ENCODE data around the gene ARTN.
A peak's percentile ranks its signal among the peaks of the same experiment; 100 is the strongest.

The ARTN gene

DNA sequence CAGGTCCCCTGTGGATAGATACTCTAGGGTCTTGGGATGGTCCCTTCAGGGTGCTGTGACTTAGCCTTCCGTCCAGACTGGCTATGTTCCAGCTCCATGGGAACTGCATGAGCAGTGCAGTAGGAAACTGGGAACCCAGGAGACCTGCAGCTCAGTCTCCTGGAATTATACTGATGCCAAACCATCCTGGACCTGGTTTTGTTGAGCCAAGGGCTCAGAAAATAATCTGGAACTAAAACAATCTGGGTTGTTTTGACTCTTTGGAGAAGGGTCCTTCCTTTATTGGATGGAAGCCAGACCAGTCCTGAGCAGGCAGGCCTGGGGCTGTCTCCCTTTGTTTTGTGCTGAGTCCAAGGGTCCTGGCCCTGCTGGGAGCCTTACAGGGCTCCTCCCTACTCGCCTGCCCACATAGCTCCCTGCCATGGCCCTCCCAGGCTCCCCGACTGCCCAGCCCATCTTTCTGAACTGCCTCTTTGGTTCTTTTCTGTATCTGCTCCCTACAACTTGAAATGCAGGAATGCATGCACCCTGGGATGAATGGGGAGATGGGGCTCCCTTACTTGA lies 14.4 kb downstream of the ARTN start:
- DNase-seq: no peak

DNA sequence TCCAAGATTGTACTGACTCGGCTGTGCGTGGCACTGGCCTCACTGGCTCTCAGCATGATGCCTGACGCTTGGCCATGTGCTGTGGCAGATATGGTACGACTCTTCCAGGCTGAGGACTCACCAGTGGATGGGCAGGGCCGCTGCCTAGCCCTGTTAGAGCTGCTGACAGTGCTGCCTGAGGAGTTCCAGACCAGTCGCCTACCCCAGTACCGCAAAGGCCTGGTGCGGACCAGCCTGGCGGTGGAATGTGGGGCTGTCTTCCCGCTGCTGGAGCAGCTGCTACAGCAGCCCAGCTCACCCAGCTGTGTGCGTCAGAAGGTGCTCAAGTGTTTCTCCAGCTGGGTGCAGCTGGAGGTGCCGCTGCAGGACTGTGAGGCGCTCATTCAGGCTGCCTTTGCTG lies 16.1 kb downstream of the ARTN start:
- no peak for DNase-seq

DNA sequence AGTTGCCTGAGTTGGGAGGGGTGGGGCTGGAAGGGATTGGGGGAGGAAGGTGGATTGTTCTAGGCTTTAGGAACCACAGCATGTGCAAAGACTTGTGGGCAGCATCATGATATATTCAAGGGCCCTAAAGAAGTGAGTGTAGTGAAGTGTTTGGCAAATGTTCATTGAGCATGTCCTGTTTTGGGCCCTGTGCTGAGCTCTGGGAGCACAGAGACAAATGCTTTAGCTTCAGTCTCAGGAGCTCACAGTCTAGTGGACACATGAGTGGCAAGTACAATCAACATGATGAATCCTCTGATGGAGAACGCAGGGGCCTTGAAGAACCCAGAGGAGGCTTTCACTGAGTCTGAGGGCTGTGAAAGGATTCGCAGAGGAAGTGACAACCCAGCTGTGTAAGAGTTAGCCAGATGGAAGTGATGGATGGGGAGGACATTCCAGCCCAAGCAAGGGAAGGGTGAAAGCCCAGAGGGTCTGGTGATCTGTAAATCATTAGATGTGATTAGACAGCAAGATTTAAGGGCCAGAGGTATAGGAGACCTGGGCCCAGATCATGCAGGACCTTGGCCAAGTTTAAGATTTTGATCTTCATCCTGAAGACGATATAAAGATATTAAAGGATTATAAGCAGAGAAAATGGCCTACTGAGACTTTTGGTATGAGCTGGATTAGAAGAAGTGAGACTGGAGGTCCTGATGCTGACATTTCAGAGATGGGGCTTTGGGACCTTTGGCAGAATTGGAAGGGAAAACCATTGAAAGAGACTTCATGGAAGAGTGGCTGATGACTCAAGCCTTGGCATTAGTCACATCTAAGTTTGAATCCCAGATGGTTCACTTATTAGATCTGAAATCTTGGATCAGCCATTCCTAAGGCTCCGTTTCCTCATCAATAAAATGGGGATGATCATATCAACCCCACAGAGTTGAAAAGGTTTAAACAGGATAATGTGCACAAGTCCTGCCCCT lies 17.7 kb downstream of the ARTN start:
- no peak for DNase-seq

DNA sequence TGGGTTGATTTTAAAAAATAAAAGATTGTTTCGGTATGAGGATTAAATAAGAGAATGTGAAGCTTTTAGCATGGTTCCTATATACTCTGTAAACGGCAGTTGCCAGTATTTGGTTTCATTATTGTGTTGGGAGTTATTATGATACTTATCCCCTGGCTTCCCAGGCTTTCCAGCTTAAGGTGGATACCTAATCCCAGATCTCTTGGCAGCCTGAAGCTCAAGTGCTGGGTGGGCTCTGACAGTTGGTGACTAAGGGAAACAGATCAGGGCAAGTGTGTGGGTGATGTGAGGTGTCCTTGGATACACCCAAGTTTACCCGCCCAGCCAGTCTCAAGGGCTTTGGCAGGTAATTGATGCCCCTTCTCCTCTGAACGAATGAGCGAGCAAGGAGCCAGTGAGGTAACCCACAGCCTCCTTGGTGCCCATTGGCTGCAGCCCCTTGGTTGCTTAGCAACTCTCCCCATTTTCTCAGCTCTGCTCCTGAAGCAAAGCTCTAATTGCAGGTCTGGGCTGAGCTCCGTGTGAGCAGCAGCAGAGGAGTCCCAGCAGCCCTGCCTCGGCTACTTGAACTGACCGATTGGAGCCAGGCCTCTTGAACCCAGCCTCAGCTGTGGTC lies 19.2 kb downstream of the ARTN start:
- DNase-seq: no peak

DNA sequence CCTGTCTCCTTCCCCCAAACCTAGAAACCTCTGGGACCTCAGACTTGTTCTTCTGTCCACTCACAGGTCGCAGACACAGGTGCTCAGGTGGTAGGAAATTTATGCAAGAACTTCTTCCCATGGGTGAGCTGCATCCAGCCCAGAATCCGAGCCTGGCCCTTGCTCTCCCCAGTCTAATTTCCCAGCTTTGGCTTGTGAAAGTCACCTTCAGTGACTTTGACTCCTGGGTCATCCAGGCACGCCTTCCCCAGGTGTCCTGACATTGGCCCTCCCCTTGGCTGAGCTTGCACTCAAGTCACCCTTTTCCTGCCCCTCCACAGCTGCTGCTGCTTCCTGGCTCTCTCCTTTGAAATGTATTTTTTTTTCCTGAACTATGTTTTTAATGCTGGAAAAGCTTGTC lies 19.8 kb downstream of the ARTN start:
- DNase-seq: no peak

DNA sequence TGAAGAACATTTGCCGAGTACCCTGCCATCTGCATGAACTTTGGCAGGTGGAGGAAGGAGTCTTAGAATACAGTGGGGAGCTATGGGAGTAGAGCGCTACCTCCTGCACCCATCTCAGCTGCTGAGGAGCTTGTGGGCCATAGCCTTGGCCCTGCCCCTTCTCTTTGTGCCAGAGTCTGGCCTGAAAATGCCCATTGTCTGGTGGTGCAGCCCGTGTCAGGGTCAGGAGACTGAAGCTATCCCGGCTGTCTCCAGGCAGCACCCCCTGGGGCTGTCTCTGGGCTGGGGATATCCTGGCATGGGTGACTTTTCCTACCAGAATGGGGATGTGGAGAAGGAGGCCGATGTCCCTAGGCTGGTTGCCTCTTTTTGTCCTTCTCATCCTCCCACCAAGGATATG lies 20.4 kb downstream of the ARTN start:
- no peak for DNase-seq

DNA sequence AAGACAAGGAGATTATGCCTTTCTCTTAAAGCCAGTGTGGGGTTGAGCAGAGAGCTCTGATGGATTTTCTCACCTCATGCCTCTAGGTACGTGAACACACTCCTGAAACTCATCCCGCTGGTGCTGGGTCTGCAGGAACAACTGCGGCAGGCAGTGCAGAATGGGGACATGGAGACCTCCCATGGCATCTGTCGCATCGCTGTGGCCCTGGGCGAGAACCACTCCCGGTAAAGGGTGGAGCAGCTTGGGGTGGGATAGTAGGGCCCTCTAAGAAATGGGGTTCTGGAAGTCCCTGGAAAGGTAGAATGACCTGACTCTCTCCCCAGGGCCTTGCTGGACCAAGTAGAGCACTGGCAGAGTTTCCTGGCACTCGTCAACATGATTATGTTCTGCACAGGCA lies 22.6 kb downstream of the ARTN start:
- DNase-seq: no peak

DNA sequence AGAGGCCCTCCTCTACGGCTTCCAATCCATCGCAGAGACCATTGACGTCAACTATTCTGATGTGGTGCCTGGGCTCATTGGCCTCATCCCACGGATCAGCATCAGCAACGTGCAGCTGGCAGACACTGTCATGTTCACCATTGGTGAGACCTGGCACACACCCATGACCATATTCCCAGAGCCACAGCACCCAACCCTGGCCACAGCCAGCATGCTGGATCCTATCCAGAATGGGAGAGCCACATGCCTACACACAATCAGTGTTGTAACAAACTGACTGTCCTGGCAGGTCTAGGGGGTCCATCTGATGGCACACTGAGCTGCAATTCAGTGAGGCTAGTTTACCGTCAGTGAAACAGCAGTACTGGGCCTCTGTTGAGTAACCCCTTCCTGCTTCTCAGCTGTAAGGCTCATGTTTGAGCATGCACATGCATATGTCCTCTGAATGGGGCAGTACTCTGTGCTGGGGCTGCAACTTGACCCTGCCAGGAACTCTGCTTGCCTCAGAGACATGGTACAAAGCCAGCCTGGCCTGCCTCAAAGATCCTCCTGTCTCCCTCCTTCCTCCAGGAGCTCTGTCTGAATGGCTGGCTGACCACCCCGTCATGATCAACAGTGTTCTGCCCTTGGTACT lies 23.9 kb downstream of the ARTN start:
- no peak for DNase-seq

DNA sequence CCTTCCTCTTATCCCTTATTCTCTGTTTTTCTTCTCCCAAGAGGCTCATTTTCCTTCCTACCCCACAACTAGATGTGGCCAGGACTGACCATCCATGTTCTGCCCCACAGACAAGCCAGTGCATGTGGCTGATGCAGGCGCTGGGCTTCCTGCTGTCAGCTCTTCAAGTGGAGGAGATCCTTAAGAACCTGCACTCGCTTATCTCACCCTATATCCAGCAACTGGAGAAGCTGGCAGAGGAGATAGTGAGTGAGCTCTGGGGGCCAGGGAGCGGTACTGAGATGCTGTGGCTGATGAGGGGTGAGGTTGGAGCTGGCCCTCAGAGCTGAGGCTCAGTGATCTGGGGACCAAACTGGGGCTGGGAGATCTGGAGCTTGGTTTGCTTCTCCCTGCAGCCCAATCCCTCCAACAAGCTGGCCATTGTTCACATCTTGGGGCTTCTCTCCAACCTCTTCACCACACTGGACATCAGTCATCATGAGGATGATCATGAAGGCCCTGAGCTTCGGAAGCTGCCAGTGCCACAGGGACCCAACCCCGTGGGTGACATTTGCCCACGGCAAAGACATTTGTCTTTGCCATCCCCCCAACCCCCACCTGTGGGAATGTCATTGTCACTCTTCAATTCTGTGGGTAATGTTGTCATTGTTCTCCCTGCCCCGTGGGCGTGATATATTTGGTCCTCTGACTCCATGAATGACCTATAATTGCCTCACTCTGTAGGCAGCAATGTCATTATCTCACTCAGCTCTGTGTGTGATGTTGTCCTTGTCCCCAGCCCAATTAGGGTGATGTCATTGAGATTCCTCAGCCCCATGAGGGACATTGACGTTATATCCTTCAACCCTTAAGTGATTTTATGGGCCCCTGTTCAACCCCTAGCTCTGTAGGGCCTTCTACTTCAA lies 25.0 kb downstream of the ARTN start:
- DNase-seq: no peak

DNA sequence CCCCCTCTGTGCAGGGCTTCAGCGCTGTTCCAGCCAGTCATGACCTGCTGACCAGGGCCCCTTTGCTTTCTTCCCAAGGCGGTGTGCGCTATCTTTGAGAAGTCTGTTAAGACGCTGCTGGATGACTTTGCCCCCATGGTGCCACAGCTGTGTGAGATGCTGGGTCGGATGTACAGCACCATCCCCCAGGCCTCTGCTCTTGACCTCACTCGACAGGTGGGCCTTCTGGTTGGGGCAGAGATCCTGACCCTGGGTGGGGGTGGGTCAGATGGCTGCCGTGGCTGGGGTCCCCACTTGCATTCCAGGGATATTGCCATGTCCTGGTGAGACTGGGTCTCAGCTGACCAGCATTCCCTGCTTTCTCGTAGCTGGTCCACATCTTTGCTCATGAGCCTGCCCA lies 27.2 kb downstream of the ARTN start:
- no peak for DNase-seq

DNA sequence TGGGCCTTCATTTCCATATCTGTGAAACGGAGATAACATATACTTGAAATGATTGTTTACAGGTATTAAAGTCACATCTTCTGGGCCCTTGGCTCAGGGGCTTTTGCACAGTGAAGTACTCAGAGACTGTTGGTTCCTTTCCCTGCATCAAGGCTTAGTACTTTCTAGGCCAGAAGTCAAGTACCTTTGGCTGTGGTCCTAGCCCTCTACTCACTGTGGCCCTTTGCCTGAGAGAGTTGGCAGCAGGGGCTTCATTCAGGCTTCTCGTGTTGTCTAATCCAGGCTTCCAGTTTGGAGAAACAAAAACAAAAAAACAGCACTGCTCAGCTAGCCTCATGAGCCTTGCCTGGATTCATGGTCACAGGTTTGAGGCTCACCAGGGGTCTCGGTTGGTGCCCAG lies 28.1 kb downstream of the ARTN start:
- DNase-seq: no peak

DNA sequence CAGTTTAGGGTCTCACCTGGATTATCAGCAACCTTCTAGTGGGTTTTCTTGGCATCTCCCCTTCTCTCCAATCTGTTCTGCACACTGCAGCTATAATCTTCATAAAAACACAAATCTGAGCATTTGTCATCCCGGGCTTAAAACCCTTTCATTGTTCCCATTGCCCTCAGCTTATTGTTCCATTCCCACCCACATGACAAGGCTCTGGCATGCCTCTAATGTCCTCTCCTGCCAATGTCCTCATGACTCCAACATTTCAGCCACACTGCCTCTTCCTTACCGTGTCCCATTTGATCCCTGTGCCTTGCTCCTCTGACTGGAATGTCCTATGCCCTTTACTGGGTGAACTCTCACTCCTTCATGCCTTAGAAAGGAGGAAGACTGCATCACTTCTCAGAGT lies 28.7 kb downstream of the ARTN start:
- DNase-seq: no peak

DNA sequence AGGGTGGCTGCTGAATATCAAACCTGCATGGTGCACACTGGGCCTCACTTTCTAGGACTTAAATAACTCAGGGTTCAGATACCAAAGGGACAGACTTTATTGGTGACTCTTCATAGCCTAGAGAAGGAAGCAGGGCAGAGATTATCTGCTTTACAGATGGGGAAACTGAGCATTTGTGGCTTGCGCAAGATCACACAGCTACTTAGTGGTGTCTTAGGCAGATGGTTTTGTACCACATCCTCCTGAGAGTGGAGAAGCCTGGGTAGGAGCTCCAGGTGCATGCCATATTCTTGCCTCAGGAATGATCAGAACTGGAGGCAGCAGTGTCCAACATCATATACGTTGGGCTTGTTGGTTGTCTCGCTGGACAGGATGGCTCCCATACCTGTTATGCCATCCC lies 29.4 kb downstream of the ARTN start:
- DNase-seq: no peak

DNA sequence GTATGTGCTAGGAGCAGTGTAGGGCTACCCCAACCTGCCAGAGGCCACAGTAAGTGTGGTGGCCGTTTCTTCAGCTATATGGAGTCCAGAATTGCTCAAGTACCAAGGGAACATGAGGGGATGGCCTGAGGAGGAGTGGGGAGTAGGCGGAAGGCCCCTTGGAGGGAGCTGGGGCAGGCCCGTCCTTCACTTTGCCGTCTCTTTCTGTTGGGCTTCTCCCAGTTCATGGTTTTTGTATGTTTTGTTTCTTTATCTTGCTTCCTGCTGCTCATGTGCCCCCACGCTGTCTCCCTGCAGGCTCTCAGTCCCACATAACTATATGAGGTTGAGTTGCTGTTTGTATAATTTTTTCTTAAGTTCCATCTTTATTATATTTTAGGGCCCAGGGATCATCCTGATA lies 30.3 kb downstream of the ARTN start:
- DNase-seq: no peak

DNA sequence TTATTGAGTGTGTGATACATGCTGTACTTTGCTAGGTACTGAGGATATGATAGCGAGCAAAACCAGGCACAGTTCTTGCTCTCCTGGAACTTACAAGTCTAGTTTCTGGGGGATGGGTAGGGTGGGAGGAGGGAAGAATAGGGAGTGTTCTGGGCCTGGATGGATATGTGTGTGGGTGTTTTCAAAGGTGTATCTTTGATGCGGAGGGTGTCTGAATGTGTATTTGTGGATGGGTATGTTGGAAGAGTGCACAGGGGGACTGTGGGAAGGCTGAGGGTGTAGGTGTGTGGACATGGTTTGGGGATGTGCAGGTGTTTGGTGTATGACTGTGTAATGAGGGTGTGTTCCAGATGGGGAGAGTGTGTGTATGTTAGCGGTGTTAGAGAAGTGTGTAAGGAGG lies 31.7 kb downstream of the ARTN start:
- no peak for DNase-seq

DNA sequence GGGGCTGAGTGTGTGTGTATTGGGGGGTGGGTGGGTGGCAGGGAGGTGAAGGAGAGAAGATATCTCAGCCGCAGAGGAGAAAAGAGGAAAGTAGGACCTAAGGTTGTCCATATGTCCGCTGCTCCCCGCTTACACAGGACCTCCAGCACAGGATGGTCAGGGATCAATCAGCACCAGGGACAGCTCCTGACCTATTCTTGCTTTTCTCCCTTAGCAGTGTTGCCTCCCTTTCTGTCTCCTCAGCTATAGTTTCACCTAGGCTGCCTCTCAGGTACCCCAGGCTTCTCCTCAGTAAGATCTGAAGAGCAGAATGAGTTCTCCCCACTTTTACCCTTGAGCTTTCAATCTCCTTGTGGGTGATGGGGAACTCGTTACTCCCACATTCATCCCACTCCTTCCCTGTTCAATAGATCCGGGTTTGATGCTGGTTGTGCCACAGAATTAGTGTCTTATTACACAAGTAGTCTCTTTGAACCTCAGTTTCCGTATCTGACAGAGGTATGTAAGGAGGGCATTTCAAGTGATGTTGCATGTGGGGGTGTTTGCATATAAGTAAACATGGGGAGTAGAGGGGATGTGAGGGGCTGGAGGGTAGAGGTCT lies 34.8 kb downstream of the ARTN start:
- no peak for DNase-seq

DNA sequence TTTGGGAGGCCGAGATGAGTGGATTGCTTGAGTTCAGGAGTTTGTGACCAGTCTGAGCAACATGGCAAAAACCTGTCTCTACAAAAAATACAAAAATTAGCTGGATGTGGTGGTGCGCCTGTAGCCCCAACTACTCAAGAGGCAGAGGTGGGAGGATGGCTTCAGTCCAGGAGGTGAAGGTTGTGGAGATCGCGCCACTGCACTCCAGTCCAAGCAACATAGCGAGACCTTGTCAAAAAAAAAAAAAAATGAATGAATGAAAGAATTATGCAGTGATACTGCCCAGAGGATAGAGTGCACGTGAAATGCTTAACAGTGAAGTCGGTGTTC lies 35.8 kb downstream of the ARTN start:
- DNase-seq: no peak

DNA sequence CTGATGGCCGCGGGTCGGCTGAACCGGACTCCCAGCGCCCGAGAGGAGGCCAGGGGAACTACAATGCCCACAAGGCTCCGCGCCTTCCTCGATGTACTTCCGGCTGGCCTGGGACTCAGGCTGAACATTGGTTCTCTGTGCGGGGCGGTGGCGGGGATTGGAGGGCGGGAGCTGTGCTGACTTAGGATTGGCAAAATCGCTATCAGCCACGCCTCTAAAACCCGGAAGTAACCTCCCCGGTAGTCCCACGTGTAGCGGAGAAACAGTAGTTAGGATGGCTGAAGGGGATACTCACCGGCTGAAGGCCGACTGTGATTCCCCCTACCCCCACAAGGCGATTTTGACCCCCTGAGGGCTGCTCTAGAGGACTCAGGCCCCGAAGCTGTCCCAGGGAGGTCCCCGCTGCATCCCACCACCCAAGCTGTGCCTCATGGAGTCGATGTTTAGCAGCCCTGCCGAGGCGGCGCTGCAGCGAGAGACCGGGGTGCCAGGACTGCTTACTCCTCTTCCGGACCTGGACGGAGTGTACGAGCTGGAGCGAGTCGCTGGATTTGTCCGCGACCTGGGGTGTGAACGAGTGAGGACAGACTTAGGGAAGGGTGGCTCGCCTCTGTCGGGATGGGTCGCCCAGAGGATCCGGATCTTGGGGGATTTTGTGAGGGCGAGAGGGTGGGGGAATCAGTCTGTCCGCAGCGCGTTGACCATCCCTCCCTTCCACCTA lies 36.3 kb downstream of the ARTN start, which contains the start of gene DPH2:
DPH2 (plus strand) TSS at position 265 of the 721 bp plus-strand sequence; CDS start at position 431, 166 bp downstream.
- DNase-seq: peak; percentile 94

DNA sequence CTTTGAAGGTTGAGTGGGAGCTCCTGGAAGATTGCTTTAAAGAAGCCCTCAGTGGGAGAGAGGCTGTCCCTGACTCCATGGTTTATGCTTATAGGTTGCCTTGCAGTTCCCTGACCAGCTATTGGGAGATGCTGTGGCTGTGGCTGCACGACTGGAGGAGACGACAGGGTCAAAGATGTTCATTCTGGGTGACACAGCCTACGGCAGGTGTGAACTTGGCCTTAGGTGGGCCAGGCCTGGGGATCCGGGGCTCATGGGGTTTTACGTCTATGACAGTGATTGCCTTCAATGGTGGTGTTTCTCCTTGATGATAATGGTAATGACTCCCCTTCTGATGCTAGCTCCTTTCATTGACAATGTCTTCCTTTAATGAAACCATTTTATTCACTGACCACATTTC lies 36.9 kb downstream of the ARTN start:
- DNase-seq: no peak

DNA sequence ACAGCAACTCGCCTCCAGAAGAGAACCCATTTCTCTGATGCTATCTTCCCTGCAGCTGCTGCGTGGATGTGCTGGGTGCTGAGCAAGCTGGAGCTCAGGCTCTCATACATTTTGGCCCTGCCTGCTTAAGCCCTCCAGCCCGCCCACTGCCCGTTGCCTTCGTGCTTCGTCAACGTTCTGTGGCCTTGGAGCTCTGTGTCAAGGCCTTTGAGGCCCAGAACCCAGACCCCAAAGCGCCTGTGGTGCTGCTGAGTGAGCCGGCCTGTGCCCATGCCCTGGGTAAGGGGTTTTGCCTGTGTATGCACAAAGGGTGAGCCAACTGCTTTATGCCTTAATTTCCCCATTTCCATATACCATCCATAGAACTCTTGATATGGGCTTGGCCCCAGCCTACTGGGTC lies 37.3 kb downstream of the ARTN start:
- no peak for DNase-seq

DNA sequence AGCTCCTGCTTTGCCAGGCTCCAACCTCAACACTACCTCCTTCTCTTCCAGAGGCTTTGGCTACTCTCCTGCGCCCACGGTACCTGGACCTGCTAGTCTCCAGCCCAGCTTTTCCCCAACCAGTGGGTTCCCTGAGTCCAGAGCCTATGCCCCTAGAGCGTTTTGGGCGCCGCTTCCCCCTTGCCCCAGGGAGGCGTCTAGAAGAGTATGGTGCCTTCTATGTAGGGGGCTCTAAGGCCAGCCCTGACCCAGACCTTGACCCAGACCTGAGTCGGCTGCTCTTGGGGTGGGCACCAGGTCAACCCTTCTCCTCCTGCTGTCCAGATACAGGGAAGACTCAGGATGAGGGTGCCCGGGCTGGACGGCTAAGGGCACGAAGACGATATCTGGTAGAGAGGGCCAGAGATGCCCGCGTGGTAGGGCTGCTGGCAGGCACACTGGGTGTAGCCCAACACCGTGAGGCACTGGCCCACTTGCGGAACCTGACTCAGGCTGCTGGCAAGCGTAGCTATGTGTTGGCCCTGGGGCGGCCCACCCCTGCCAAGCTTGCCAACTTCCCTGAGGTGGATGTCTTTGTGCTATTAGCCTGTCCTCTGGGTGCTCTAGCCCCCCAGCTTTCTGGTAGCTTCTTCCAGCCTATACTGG lies 37.9 kb downstream of the ARTN start:
- DNase-seq: no peak

Data from CD4-positive, alpha-beta T cell treated with Interleukin-4 for 4 hours (primary cell).